ENCODE results near the gene MBOAT1.

The MBOAT1 gene

DNA sequence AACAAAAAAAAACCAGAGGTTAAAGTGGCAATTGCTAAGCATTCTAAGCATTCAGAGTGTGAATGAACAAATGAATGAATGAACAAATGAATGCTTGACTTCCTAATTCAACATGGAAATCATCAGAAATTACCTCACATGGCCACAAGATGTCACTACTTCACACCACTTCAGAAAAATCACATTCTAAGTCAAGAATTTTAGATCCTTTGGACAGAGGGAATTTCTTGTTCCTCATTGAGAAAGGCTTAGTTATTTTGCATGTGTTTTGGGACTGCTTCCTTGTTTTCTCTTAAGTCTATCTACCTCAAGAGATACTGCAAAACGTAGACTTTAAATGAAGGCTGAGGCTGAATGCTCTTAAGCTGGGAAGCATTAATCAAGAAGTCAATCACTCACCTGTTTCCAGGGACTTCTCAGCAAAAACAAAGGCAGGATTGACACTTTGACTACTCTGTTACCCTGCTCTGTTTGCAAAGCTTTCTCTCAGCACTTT, 120.2 kb downstream of the MBOAT1 start:
- peak; percentile 75 for DNase-seq

DNA sequence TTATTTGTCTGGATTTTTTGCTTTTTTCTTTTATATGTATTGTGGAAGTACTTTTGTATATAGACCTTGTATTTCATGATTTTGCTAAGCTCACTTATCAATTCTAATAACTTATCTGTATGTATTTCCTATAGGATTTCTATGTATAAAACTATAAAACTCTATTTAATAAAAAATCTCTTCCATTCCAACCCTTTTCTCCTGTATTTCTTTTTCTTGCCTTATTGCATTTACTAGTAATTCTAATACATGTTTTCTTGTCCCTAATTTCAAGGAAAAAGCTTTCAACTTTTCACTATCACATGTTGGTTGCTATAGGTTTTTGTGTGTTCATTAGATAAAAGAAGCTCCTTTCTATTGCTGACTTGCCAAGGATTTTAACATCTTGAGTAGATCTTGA, 125.3 kb downstream of the MBOAT1 start:
- no peak for DNase-seq

DNA sequence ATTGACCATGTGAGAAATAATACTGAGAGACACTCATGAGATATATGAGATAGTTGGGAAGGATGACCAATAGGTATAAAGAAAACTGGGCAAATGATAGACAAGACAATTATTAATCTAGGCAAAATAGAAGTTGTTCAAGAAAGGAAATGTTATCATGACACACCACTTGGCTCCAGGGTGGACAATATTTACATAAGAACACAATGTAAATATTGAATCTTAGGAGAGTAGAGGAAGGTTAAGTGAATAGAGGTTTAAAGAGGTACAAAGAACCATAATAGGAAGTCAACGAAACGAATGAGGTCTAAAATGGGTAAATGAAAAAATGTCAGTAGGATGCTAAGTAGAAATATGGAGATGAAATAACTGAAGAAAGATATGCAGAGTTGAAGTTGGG, 126.5 kb downstream of the MBOAT1 start:
- DNase-seq, result no peak

DNA sequence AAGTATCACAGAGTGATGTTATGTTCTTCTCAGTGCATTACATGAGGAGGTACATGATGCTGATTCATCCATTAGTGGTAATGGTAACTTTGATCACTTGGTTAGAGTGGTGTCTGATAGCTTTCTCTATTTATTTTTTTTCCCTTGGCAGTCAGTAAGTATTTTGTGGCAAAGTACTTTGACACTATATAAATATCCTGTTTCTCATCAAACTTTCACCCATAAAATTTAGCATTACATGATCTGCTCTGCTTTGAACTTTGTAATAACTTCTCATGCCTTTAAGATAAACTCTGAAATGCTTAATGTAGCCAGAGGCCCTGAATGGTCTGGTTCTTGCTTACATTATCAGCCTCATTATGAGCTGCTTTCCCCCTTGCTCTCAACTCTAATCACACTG, 127.9 kb downstream of the MBOAT1 start:
- DNase-seq, result no peak

DNA sequence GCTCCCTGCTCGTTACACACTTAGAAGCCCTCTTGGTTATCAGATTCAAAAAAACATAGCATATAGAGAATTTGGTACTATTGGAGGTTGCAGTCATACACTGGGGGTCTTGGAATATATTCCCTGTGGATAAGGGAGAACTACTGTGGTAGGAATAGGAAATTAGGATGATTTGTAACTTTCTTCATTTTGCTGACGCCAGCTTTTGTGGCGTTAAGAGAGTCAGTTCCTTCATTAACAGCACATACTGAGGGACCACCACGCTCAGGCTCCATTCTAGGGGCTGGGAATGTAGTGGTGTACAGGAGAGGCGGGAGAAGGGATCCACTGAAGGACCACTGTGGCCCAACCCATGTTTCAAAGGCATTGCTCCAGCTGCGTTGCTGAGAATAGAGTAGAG, 140.3 kb downstream of the MBOAT1 start:
- no peak for DNase-seq

- no peak for DNase-seq
Observed at GRCh38 chr6:20070047-20070446, 142.2 kb downstream of the MBOAT1 start.

- no peak for DNase-seq
Observed at GRCh38 chr6:20069021-20069522, 143.2 kb downstream of the MBOAT1 start.

DNA sequence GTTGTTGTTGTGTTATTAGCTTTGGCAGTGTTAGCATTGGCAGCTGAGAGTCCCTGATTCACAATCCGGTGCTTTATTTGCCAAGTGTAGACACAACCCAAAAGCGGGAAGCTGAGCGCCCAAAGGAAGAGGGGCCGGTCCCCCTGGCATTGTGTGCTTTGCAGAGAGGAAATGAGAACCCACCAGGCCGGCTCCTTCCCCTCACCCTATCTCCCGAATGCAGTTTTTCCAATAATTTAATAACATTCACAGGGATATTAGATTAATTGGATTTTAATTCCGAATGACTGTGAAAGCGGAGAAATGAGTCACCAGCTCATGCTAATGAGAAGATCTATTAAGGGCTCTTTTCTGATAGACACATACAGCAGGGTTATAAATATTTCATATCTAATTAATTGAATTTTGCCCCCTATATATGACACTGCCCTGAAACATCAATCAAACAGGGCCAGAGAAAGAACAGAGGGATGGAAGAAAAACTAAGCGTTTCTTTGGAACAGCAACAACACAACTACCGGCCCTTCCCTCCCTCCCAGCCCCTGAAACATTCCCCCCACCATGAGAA, 143.8 kb downstream of the MBOAT1 start:
- no peak for DNase-seq

GRCh38 chr6:20061952-20062351, 150.3 kb downstream of the MBOAT1 start:
- no peak for DNase-seq

DNA sequence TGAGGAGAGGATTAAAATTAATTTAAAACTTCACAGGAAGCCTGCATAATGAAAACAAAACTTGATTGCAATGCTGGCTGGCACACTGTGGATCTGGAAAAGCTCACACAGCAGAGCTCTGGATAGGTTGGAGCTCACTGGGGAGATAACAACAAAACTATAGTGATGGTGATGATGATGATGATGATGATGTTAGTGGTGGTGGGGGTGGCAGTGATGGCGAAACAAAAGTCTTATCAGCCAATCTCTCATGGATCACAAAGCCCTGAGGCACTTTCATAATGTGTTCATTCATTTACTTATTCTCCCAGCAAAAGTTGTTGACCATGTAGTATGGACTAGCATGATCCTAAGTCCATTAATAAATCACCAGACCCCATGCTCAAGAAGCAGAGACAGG, 152.0 kb downstream of the MBOAT1 start:
- no peak for DNase-seq

- no peak for DNase-seq
Observed at GRCh38 chr6:20058912-20059311, 153.4 kb downstream of the MBOAT1 start.

DNA sequence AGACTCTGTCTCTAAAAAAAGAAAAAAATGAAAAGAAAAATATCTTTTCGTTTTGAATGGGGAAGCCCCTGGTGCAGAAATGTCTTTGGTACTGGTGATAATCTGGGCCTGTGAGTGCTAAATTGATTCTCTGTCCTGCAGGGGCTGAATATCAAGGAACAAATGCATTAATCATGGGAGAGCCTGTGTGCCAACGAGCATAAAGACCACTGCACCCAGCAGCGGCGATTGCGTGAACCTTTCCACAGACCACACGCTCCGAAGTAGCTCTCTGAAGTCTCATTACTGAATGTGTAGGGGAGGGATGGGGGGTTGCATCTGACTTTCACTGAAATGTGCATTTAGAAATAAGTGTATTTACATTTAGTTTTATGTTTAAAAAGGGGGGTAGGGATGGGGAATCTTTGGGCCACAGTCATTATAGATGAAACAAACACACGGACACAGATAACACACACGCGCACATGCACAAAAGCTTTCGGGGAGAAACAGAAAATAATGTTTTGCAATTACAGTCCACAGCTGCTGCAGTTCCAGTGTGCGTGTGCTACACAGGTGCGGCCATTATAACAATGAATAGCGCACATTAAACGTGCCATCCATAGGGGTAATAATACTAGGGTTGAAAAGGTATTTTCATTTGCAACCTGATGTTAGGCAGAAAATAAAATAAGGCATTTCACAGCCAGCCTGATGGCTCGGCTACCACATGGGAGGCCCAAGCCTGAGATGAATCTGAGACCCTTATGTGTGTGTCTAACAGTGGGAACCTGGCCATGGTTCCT, 154.0 kb downstream of the MBOAT1 start:
- DNase-seq, result no peak

- DNase-seq, result peak; percentile 74
Observed at GRCh38 chr6:20056350-20056992, 155.8 kb downstream of the MBOAT1 start.

DNA sequence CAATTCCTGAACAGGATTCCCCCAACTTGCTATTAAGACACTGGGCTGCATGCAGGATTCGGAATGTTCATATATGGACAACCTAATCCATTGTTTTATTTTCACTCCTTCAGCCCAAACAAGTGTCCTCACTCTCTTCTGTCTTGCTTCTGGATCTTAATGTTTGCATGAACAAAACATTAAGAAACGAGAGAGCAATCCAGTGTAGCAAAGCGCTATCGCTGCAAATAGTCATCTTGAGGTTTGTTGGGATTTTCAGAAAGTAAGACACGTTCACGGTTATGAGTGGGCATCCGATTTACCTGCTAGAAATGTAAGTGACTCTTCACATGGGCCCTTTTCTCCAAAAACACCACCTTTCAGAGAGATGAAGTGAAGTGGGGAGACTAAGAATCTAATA, 156.4 kb downstream of the MBOAT1 start:
- peak; percentile 56 for DNase-seq
